ENCODE results near the gene TEDC2. TPM values are rescaled to one million over a fixed set of nuclear protein-coding genes. Genes with fewer than 3 reads are reported as not detected.
A peak's percentile ranks its signal among the peaks of the same experiment; 100 is the strongest.

The TEDC2 gene
- total RNA-seq, 4 donors from 2014 or later, result 1.1 to 12.3 (median 4.4) TPM

DNA sequence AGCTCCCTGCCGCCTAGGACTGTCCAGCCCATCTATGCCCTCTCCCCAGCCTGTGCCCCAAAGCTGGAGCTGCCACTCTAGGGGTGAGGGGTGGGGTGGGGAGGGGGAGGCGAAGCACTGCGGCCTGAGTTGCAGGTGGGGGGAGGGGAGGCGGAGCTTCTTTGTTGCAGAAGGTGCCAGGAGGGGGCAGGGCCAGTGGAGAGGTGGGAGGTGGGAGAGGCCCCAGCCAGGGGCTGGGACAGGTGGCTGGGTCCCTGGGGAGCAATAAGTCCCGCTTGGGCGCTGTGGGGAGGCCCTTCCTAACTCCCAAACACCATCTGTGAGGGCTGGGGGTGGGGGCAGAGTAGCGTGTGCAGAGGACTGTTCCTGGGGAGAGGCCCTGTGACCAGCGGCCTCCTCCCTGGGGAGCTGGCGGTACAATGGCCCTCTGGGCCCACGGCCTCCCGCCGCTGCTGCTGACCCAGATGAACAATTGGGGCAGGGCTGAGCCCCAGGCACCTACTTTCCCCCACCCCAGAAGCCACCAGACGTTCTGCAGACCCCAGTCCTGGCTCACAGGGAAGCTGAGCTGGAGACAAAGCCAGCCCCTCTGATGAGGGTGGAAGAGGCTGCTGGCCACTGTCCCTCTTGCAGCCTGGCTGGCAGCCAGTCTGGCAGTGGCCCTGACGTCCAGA is 9.0 kb downstream of the TEDC2 start:
- H3K4me3 ChIP-seq, result peak overlapping the region in 3 of 4 donors; percentile 42 to 73 (median 61)
- peaks cover 28 to 68% (median 46%) of the 10 kb centered on the region in 3 donors for H3K4me1 ChIP-seq
- H3K27me3 ChIP-seq, result peaks cover 4 to 70% (median 18%) of the 10 kb centered on the region in 4 donors

DNA sequence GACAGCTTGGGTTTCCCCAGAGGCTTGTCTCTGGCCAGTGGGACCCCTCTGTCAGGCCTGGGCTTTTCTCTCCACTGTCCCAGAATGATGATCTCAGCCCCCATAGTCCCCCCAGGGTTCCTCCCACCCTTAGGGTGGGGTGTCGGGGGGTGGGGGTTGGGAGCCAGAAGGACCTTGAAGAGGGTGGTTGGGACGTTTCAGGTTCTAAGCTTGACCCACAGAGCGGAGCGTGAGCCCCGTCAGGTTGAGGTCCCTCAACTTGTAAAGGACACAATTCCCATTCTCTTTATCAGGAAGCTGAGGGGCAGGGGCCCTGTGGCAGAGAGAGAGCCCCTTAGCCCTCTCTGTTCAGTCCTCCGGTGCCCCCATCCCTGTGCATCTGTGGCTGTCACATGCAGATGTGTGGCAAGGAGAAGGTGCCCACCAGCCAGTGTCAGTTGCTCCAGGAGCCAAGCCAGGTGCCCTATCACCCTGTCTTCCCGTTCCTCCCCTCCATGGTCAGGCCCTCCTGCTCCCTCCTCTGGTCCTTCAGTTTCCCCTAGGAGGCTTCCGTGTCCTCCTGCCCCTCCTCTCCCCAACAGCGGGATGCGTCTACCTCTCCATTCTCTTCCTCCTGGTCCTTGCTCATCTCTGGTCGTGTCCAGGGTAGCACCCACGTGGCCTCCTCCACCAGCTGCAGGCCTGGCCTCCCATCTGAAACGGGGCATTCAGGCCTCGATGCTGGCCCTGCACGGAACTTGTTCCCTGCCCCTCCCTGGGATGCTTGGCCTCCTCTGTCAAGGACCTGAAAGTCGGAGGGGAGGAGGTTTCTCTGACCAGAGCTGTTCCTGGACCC is 9.7 kb downstream of the TEDC2 start:
- intact Hi-C loops (cut with DNase I), result no loop called here
- Histone ChIP-seq H3K27me3 (peaks cover 4 to 71% (median 18%) of the 10 kb centered on the region in 4 donors), H3K36me3 (no peaks in the 10 kb centered on the region), H3K4me1 (peaks cover 28 to 76% (median 54%) of the 10 kb centered on the region in 3 donors), H3K27ac (no peak overlapping the region), H3K9me3 (no peaks in the 10 kb centered on the region), H3K4me3 (no peak overlapping the region)
- WGBS, 2 donors, result 46 to 57% methylated on average over 10 to 13 of the region's 16 CpGs
- DNase-seq, result no peak
- TF ChIP-seq POLR2A (IDR thresholded peaks at IDR 0.05), result no peak
- TF ChIP-seq, protein P1, sequence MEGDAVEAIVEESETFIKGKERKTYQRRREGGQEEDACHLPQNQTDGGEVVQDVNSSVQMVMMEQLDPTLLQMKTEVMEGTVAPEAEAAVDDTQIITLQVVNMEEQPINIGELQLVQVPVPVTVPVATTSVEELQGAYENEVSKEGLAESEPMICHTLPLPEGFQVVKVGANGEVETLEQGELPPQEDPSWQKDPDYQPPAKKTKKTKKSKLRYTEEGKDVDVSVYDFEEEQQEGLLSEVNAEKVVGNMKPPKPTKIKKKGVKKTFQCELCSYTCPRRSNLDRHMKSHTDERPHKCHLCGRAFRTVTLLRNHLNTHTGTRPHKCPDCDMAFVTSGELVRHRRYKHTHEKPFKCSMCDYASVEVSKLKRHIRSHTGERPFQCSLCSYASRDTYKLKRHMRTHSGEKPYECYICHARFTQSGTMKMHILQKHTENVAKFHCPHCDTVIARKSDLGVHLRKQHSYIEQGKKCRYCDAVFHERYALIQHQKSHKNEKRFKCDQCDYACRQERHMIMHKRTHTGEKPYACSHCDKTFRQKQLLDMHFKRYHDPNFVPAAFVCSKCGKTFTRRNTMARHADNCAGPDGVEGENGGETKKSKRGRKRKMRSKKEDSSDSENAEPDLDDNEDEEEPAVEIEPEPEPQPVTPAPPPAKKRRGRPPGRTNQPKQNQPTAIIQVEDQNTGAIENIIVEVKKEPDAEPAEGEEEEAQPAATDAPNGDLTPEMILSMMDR (IDR thresholded peaks at IDR 0.05), result no peak

More for the DNA sequence above, 9.0 kb downstream of the TEDC2 start:
- intact Hi-C loops (cut with DNase I), result no loop called here
- no peak overlapping the region for H3K27ac ChIP-seq
- no peaks in the 10 kb centered on the region for H3K36me3 ChIP-seq
- no peak for DNase-seq
- no peak for TF ChIP-seq POLR2A (IDR thresholded peaks at IDR 0.05)
- TF ChIP-seq, protein P1 (IDR thresholded peaks at IDR 0.05), result no peak
- H3K9me3 ChIP-seq, result no peaks in the 10 kb centered on the region
- 9 to 11% methylated on average over 7 to 9 of the region's 14 CpGs for WGBS, 2 donors

DNA sequence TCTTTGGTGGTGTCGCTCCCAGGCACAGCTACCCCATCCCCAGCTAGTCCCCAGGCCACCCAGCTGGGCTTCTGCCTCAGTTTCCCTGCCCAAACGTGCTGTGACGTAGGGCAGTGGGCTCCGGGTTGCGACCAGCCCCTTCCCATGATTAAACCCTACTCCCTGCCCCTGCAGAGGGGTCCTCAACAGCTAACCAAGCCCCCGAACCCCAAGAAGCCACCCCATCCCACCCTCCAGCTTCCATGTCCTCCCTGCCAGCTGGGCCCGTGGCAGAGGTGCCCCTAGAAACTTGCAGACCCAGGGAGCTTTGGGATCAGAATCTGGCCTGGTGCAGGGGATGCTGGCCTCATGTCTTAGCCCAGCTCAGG is 10.3 kb downstream of the TEDC2 start:
- intact Hi-C loops (cut with DNase I), result no loop called here
- H3K36me3 ChIP-seq, result no peaks in the 10 kb centered on the region
- no peak for DNase-seq
- WGBS, 2 donors, result no CpG with 5 or more reads among the region's 7 CpGs
- TF ChIP-seq, protein P1 (IDR thresholded peaks at IDR 0.05), result no peak
- no peak for TF ChIP-seq POLR2A (IDR thresholded peaks at IDR 0.05)
- no peaks in the 10 kb centered on the region for H3K9me3 ChIP-seq
- H3K4me3 ChIP-seq, result no peak overlapping the region
- H3K27me3 ChIP-seq, result peaks cover 4 to 71% (median 18%) of the 10 kb centered on the region in 4 donors
- no peak overlapping the region for H3K27ac ChIP-seq
- peaks cover 28 to 79% (median 55%) of the 10 kb centered on the region in 3 donors for H3K4me1 ChIP-seq

DNA sequence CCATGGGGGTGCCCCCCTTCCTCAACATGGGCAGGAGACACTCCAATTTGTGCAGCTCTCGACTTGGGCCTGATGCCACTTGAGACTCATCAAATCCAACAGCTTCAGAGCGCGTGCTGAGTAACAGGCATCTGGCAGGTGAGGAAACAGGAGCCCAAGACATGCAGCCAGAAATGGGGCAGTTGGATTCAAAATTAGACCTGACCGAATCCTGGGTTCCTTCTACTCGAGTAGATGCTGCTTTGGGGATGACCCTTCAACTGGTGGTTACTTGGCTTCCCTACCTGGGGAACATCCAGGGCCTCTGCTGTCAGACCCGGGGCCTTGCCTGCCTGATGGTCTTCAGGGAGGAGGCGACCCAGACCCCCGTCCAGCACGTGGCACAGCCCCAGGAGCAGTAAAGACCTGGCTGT is 10.7 kb downstream of the TEDC2 start:
- H3K27me3 ChIP-seq, result peaks cover 4 to 75% (median 18%) of the 10 kb centered on the region in 4 donors
- no peak for DNase-seq
- peaks cover 31 to 83% (median 59%) of the 10 kb centered on the region in 3 donors for H3K4me1 ChIP-seq

More for the DNA sequence above, 10.7 kb downstream of the TEDC2 start:
- H3K27ac ChIP-seq, result no peak overlapping the region
- peak overlapping the region in 1 of 4 donors; percentile 36 for H3K4me3 ChIP-seq
- H3K36me3 ChIP-seq, result no peaks in the 10 kb centered on the region
- no peaks in the 10 kb centered on the region for H3K9me3 ChIP-seq
- intact Hi-C loops (cut with DNase I), result no loop called here
- 20% methylated on average over 1 of the region's 9 CpGs; no CpG with 5 or more reads in 1 of the 2 donors for WGBS, 2 donors
- TF ChIP-seq, protein P1 (IDR thresholded peaks at IDR 0.05), result no peak
- no peak for TF ChIP-seq POLR2A (IDR thresholded peaks at IDR 0.05)
